Stomach smooth muscle (tissue), 2 donors: ENCODE measurements around the gene RALGPS1.

Source experiments
- H3K27ac ChIP-seq: one replicate; pipeline ENCODE4 v1.7.0; 2013; ENCODE audit warnings: mild to moderate bottlenecking, low read length, inconsistent platforms
- H3K27me3 ChIP-seq, 2 donors: one replicate each; pipeline ENCODE4 v1.7.0; 2013; ENCODE audit warnings: low read length in 2 of 2; ENCODE audit not compliant: insufficient read depth in 2 of 2, control insufficient read depth in 1 of 2
- H3K36me3 ChIP-seq, 2 donors: one replicate each; pipeline ENCODE4 v1.7.0; 2013; ENCODE audit warnings: low read length in 2 of 2; ENCODE audit not compliant: control insufficient read depth in 2 of 2, insufficient read depth in 2 of 2
- H3K4me1 ChIP-seq: one replicate; pipeline ENCODE4 v1.7.0; 2013; ENCODE audit warnings: low read length; ENCODE audit not compliant: control insufficient read depth, insufficient read depth
- H3K4me3 ChIP-seq, 2 donors: one replicate each; pipeline ENCODE4 v1.7.0; 2013; ENCODE audit warnings: low read length in 2 of 2
- H3K9ac ChIP-seq, 2 donors: one replicate each; pipeline ENCODE4 v1.7.0; 2013; ENCODE audit warnings: low read length in 2 of 2, mild to moderate bottlenecking in 1 of 2
- H3K9me3 ChIP-seq, 2 donors: one replicate each; pipeline ENCODE4 v1.7.0; 2013; ENCODE audit warnings: low read length in 2 of 2; ENCODE audit not compliant: control insufficient read depth in 2 of 2
- donor health status: healthy.
- donor health status: Pancreatic carcinoma.

The RALGPS1 gene

GRCh38 chr9:127066851-127067136, 152.2 kb downstream of the RALGPS1 start:
- no peak overlapping the region for H3K4me3 ChIP-seq
- H3K36me3 ChIP-seq = peaks cover 0 to 5% of the 10 kb centered on the region in 2 donors
- H3K27ac ChIP-seq = no peak overlapping the region
- no peak overlapping the region for H3K9ac ChIP-seq
- H3K27me3 ChIP-seq = no peaks in the 10 kb centered on the region
- no peaks in the 10 kb centered on the region for H3K4me1 ChIP-seq
- H3K9me3 ChIP-seq = peaks cover 0 to under 1% of the 10 kb centered on the region in 2 donors

- Histone ChIP-seq H3K4me3 (no peak overlapping the region), H3K27ac (no peak overlapping the region), H3K36me3 (peaks cover 0 to 5% of the 10 kb centered on the region in 2 donors), H3K27me3 (no peaks in the 10 kb centered on the region), H3K9me3 (peaks cover 0 to 6% of the 10 kb centered on the region in 2 donors), H3K4me1 (no peaks in the 10 kb centered on the region), H3K9ac (no peak overlapping the region)
Measured at GRCh38 chr9:127067603-127068220, 153.1 kb downstream of the RALGPS1 start.

- Histone ChIP-seq H3K27me3 (no peaks in the 10 kb centered on the region), H3K4me3 (no peak overlapping the region), H3K9ac (no peak overlapping the region), H3K36me3 (peaks cover 0 to 5% of the 10 kb centered on the region in 2 donors), H3K27ac (no peak overlapping the region), H3K9me3 (peaks cover 0 to 6% of the 10 kb centered on the region in 2 donors), H3K4me1 (peaks cover 15% of the 10 kb centered on the region)
Measured at GRCh38 chr9:127074561-127075548, 160.3 kb downstream of the RALGPS1 start.

GRCh38 chr9:127075624-127076372, 161.2 kb downstream of the RALGPS1 start:
- Histone ChIP-seq H3K9me3 (peaks cover 0 to 6% of the 10 kb centered on the region in 2 donors), H3K27me3 (no peaks in the 10 kb centered on the region), H3K36me3 (no peaks in the 10 kb centered on the region), H3K4me1 (peaks cover 15% of the 10 kb centered on the region), H3K9ac (no peak overlapping the region), H3K27ac (no peak overlapping the region), H3K4me3 (no peak overlapping the region)

GRCh38 chr9:127076860-127077643, 162.5 kb downstream of the RALGPS1 start:
- Histone ChIP-seq H3K9ac (no peak overlapping the region), H3K27ac (no peak overlapping the region), H3K9me3 (peaks cover 0 to 3% of the 10 kb centered on the region in 2 donors), H3K4me1 (peaks cover 15% of the 10 kb centered on the region), H3K36me3 (no peaks in the 10 kb centered on the region), H3K4me3 (no peak overlapping the region), H3K27me3 (peaks cover 0 to 2% of the 10 kb centered on the region in 2 donors)

- peaks cover 15% of the 10 kb centered on the region for H3K4me1 ChIP-seq
Measured at GRCh38 chr9:127077644-127077946, 163.0 kb downstream of the RALGPS1 start.

GRCh38 chr9:127078336-127078735, 163.8 kb downstream of the RALGPS1 start:
- Histone ChIP-seq H3K27me3 (peaks cover 0 to 2% of the 10 kb centered on the region in 2 donors), H3K9me3 (no peaks in the 10 kb centered on the region), H3K4me1 (peaks cover 15% of the 10 kb centered on the region), H3K36me3 (no peaks in the 10 kb centered on the region), H3K4me3 (no peak overlapping the region), H3K27ac (no peak overlapping the region), H3K9ac (no peak overlapping the region)

More at GRCh38 chr9:127077644-127077946, 163.0 kb downstream of the RALGPS1 start:
- H3K27me3 ChIP-seq = peaks cover 0 to 2% of the 10 kb centered on the region in 2 donors
- no peak overlapping the region for H3K9ac ChIP-seq
- no peaks in the 10 kb centered on the region for H3K9me3 ChIP-seq
- H3K36me3 ChIP-seq = no peaks in the 10 kb centered on the region
- H3K27ac ChIP-seq = no peak overlapping the region
- H3K4me3 ChIP-seq = no peak overlapping the region

GRCh38 chr9:127078988-127079387, 164.4 kb downstream of the RALGPS1 start:
- Histone ChIP-seq H3K27me3 (peaks cover 0 to 2% of the 10 kb centered on the region in 2 donors), H3K4me3 (no peak overlapping the region), H3K9me3 (no peaks in the 10 kb centered on the region), H3K9ac (no peak overlapping the region), H3K27ac (no peak overlapping the region), H3K4me1 (peaks cover 15% of the 10 kb centered on the region), H3K36me3 (no peaks in the 10 kb centered on the region)

- Histone ChIP-seq H3K36me3 (no peaks in the 10 kb centered on the region), H3K9me3 (no peaks in the 10 kb centered on the region), H3K27me3 (peaks cover 0 to 2% of the 10 kb centered on the region in 2 donors), H3K4me1 (peaks cover 13% of the 10 kb centered on the region), H3K9ac (no peak overlapping the region), H3K4me3 (no peak overlapping the region), H3K27ac (no peak overlapping the region)
Measured at GRCh38 chr9:127079446-127080140, 165.0 kb downstream of the RALGPS1 start.
